Uterus (tissue), 2 donors: ENCODE measurements around the gene CPNE1.

ENCODE experiments used
- CTCF ChIP-seq, 4 experiments: fragments of 200-600 bp in 2 of 4; fragments of 450-650 bp in 2 of 4; sonication (generic) in 2 of 4; IDR thresholded peaks; one replicate each; pipeline ENCODE4 v1.5.1; 2016 to 2019; ENCODE audit warnings: antibody characterized with exemption in 4 of 4, mild to moderate bottlenecking in 2 of 4, moderate library complexity in 1 of 4
- POLR2A ChIP-seq, 2 donors: fragments of 450-650 bp; IDR thresholded peaks; one replicate each; pipeline ENCODE4 v1.6.1; 2016; ENCODE audit warnings: antibody characterized with exemption in 2 of 2, mild to moderate bottlenecking in 1 of 2, moderate library complexity in 1 of 2

DNA sequence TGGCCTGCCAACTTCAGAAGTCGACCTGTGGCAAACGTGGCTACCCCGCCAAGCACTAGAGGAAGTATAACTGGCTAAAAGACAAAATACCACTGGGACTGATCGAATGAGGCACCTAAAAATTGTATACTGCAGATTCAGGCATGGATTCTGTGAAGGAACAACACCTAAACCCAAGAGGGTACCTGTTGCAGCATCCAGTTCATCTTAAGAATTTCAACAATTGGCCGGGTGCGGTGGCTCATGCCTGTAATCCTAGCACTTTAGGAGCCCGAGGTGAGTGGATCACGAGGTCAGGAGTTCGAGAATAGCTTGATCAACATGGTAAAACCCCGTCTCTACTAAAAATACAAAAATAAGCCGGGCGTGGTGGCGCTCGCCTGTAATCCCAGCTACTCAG lies 76.3 kb downstream of the CPNE1 start:
- TF ChIP-seq CTCF (IDR thresholded peaks at IDR 0.05) (no peak), POLR2A (IDR thresholded peaks at IDR 0.05) (no peak)
